ENCODE data around the gene HDX. TPM values are rescaled to one million over a fixed set of nuclear protein-coding genes. Genes with fewer than 3 reads are reported as not detected.

The HDX gene
- total and polyA plus RNA-seq, 8 donors, result 0.30 to 3.3 (median 0.77) TPM

DNA sequence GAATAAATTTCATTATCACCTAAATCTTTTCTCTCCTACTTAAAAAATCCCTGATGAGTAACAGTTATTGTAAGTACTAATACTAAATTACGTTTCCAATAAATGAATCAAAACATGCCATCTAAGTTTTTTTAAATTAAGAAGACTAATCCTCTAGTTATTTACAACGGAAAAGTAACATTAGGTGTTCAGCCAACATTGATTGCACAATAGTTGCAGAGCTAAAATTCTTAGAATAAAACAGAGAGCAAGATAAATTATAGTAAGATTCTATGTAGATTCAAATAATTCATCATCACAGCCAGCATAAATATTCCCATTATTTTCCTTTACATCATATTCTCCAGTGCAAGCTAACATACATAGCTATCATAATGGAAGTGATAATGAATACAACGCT is 139.2 kb downstream of the HDX start:
- no peak overlapping the region for H3K27ac ChIP-seq
- peaks cover 0 to 6% (median 0%) of the 10 kb centered on the region in 4 donors for H3K27me3 ChIP-seq
- no peak for TF ChIP-seq CTCF (IDR thresholded peaks at IDR 0.05)
- no peak overlapping the region for H3K4me3 ChIP-seq
- DNase-seq (no peak), FAIRE-seq (peak; percentile 94), ATAC-seq (no peak)
- intact Hi-C loops (cut with DNase I), result no loop called here
- H3K9me3 ChIP-seq, result no peaks in the 10 kb centered on the region
- no peaks in the 10 kb centered on the region for H3K36me3 ChIP-seq
- WGBS, 2 donors, result 37 to 38% methylated on average over 3 of the region's 3 CpGs
- H3K4me1 ChIP-seq, result no peaks in the 10 kb centered on the region

DNA sequence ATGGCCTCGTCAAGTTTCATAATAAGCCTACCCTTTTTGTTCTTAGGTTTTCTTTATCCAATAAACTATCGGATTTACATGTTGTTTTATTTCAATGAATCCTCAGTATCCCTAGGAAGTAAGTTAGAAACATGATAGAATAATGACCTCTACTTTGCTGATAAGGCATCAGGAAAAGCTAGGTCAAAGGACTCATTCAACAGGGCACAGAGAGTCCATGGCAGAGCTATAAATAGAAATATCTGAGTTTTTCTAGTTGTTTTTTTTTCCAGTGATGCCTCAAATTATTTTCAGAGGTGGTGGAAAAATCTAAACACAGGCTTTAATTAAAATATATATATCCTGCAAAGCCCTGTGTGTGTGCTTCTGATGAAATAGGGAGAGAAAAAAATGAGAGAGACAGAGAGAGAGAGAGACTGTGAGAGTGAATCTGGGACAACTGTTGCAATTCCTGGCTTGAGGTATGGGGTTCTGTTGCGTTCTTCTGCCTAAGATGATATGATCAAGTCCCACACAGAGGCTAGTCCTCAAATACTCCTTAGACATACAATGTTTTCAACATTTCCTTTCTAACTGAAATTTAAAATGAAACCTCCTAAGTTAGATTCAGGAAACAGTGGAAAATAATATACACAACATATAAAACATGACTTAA is 139.9 kb downstream of the HDX start:
- no peak for FAIRE-seq
- 55 to 57% methylated on average over 3 of the region's 3 CpGs for WGBS, 2 donors
- Histone ChIP-seq H3K27me3 (peaks cover 0 to 6% (median 0%) of the 10 kb centered on the region in 4 donors), H3K27ac (no peak overlapping the region), H3K36me3 (no peaks in the 10 kb centered on the region), H3K4me3 (no peak overlapping the region), H3K9me3 (no peaks in the 10 kb centered on the region), H3K4me1 (no peaks in the 10 kb centered on the region)
- no peak for ATAC-seq
- intact Hi-C loops (cut with DNase I), result no loop called here
- no peak for DNase-seq
- TF ChIP-seq CTCF (IDR thresholded peaks at IDR 0.05), result no peak

DNA sequence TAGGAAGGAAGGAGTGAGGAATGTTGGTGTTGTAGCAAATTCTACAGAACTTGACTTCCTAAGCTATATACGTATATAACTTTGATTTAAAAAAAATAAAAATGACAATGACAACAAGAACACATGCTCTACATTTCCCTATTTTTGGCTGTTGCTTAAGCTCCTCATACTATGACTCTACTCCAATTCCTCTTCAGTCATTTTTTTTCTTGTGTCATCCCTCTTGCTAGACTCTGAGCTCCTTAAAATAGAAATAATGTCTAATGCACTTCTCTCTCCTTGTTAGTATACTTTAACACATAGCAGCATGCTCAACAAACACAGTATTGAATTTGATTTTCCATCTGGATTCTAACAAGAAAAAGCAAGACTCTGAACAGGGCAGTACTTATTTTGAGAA is 144.0 kb downstream of the HDX start:
- H3K27me3 ChIP-seq, result peaks cover 0 to 6% (median 0%) of the 10 kb centered on the region in 4 donors
- H3K27ac ChIP-seq, result no peak overlapping the region
- ATAC-seq, result no peak
- H3K4me1 ChIP-seq, result no peaks in the 10 kb centered on the region
- no peaks in the 10 kb centered on the region for H3K36me3 ChIP-seq
- no peak overlapping the region for H3K4me3 ChIP-seq
- intact Hi-C loops (cut with DNase I), result no loop called here
- no peak for DNase-seq
- no peak for TF ChIP-seq CTCF (IDR thresholded peaks at IDR 0.05)
- no peaks in the 10 kb centered on the region for H3K9me3 ChIP-seq
- 45 to 57% methylated on average over 1 of the region's 1 CpG for WGBS, 2 donors
- FAIRE-seq, result no peak

DNA sequence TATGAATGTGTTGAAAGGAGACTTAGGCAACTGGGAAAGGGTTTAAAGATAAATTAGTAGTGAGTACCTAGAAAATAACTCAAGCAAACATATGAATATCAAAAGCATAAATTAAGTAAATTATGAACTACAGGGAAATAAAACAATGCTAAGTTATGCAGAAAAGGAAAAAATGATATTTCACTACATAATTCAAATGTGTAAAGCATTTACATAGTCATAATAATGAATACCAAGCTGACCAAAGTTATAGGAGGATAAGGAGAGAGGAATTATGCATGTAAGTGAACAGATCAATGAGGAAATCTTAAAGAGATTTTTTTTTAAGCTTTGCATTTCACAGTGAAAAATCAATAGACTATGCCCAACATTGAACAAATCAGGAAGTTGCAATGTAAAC is 145.0 kb downstream of the HDX start:
- no peaks in the 10 kb centered on the region for H3K9me3 ChIP-seq
- intact Hi-C loops (cut with DNase I), result no loop called here
- H3K4me3 ChIP-seq, result no peak overlapping the region
- peaks cover 0 to 6% (median 0%) of the 10 kb centered on the region in 4 donors for H3K27me3 ChIP-seq
- FAIRE-seq (peak; percentile 51), ATAC-seq (no peak), DNase-seq (no peak)
- no peaks in the 10 kb centered on the region for H3K36me3 ChIP-seq
- TF ChIP-seq CTCF (IDR thresholded peaks at IDR 0.05), result no peak
- no peaks in the 10 kb centered on the region for H3K4me1 ChIP-seq
- H3K27ac ChIP-seq, result no peak overlapping the region

DNA sequence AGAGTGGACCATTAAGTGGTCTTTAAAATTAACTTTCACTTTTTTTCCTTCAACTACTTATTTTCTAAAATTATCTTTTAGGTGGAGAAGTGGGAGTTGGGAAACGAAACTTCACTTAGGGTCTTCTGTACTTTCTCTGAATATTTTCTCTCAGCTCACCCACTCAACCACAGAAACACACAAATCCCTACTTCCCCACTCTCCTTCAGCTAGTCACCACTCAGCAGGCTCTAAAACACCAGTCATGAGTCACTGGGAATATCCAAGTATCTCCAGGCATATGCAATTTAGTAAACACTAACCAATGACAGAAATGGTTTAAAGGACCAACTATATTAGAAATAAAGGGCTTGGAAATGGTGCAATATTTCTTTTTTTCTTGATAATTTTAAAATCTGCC is 161.3 kb downstream of the HDX start:
- intact Hi-C loops (cut with DNase I), result no loop called here

More for the DNA sequence above, 161.3 kb downstream of the HDX start:
- DNase-seq (no peak), ATAC-seq (no peak), FAIRE-seq (no peak)
- Histone ChIP-seq H3K9me3 (no peaks in the 10 kb centered on the region), H3K4me3 (no peak overlapping the region), H3K4me1 (no peaks in the 10 kb centered on the region), H3K27me3 (no peaks in the 10 kb centered on the region), H3K27ac (no peak overlapping the region), H3K36me3 (no peaks in the 10 kb centered on the region)
- TF ChIP-seq CTCF (IDR thresholded peaks at IDR 0.05), result no peak
- 24 to 53% methylated on average over 1 of the region's 1 CpG for WGBS, 2 donors
